Measurements from ENCODE around the gene VIPR1.

Gene VIPR1

GRCh38 chr3:42488687-42489086 is 13.8 kb upstream of the VIPR1 start:
- Histone ChIP-seq H3K27me3 (ENCODE audit: insufficient read depth, low read length) (no peaks in the 10 kb centered on the region), H3K4me1 (ENCODE audit: insufficient read depth, low read length, severe bottlenecking) (peaks cover 25% of the 10 kb centered on the region), H3K27ac (ENCODE audit: low read depth, low read length, poor library complexity, severe bottlenecking) (no peak overlapping the region), H4K20me1 (ENCODE audit: insufficient read depth, low read length) (no peaks in the 10 kb centered on the region), H3K9me3 (ENCODE audit: low read length) (no peaks in the 10 kb centered on the region), H3K4me2 (ENCODE audit: low read length) (no peak overlapping the region), H3K9me2 (ENCODE audit: low read depth, low read length) (no peaks in the 10 kb centered on the region), H3K4me3 (ENCODE audit: low read depth, low read length, poor library complexity, severe bottlenecking) (no peak overlapping the region), H3K9ac (ENCODE audit: low read length) (no peak overlapping the region), H3K36me3 (ENCODE audit: insufficient read depth, low read length) (no peaks in the 10 kb centered on the region), H3F3A (ENCODE audit: insufficient read depth, low read length) (no peaks in the 10 kb centered on the region), H3K79me2 (ENCODE audit: insufficient read depth, low read length) (no peaks in the 10 kb centered on the region), H2AFZ (ENCODE audit: low read length) (no peak overlapping the region)
- no peak for TF ChIP-seq EZH2 (IDR thresholded peaks at IDR 0.05; ENCODE audit: borderline replicate concordance, low read length)
- TF ChIP-seq CTCF (IDR thresholded peaks at IDR 0.05; ENCODE audit: low read length) = no peak

DNA sequence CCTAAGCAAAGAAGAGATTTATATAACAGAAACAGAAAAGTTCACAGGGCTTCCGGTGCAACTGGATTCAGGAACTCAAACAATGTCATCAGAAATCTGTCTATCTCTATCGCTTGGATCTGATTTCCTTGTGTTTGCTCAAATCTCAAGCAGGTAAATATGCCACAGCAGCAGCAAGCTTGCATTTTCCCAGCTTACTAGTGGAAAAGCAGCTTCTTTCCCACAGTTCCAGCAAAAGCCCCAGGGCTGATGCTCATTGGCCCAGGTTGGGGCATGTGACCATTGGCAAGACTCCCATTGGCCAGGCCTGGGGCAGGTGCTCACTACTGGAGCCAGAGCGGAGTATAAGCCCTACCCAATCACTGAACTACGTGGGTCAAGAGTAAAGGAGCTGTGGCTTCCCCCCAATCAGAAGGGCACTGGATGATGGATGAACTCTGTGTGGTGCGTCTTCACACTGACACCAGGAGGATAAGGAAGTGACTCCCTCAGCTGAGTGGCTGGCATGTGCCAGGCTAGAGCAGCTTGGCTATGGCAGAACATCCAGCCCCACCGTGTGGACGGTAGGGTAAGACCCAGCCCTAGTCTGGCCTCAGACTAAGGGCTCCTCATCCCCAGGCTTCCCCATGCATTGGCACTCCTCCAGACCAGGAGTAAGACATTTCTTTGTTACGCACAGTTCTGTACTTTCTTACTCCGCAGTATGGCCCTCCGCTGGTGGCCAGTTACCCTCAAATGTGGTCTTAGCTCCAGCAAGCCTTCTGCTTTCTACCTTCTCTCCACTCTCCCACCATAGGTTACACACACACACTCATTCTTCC is 13.1 kb upstream of the VIPR1 start:
- no peaks in the 10 kb centered on the region for H3K9me2 ChIP-seq (ENCODE audit: low read depth, low read length)
- peaks cover 25% of the 10 kb centered on the region for H3K4me1 ChIP-seq (ENCODE audit: insufficient read depth, low read length, severe bottlenecking)
- H3K27me3 ChIP-seq (ENCODE audit: insufficient read depth, low read length) = no peaks in the 10 kb centered on the region
- H3K36me3 ChIP-seq (ENCODE audit: insufficient read depth, low read length) = no peaks in the 10 kb centered on the region
- no peaks in the 10 kb centered on the region for H3F3A ChIP-seq (ENCODE audit: insufficient read depth, low read length)
- H3K27ac ChIP-seq (ENCODE audit: low read depth, low read length, poor library complexity, severe bottlenecking) = peak overlapping the region; percentile 54
- H3K9ac ChIP-seq (ENCODE audit: low read length) = no peak overlapping the region
- no peaks in the 10 kb centered on the region for H3K9me3 ChIP-seq (ENCODE audit: low read length)
- no peak for TF ChIP-seq CTCF (IDR thresholded peaks at IDR 0.05; ENCODE audit: low read length)
- no peak for TF ChIP-seq EZH2 (IDR thresholded peaks at IDR 0.05; ENCODE audit: borderline replicate concordance, low read length)
- H3K4me2 ChIP-seq (ENCODE audit: low read length) = no peak overlapping the region
- H2AFZ ChIP-seq (ENCODE audit: low read length) = no peak overlapping the region
- H3K79me2 ChIP-seq (ENCODE audit: insufficient read depth, low read length) = no peaks in the 10 kb centered on the region
- no peak overlapping the region for H3K4me3 ChIP-seq (ENCODE audit: low read depth, low read length, poor library complexity, severe bottlenecking)
- H4K20me1 ChIP-seq (ENCODE audit: insufficient read depth, low read length) = no peaks in the 10 kb centered on the region

- Histone ChIP-seq H3K9me2 (ENCODE audit: low read depth, low read length) (no peaks in the 10 kb centered on the region), H3K4me1 (ENCODE audit: insufficient read depth, low read length, severe bottlenecking) (peaks cover 25% of the 10 kb centered on the region), H3K9ac (ENCODE audit: low read length) (no peak overlapping the region), H3K4me3 (ENCODE audit: low read depth, low read length, poor library complexity, severe bottlenecking) (no peak overlapping the region), H3K4me2 (ENCODE audit: low read length) (no peak overlapping the region), H3K79me2 (ENCODE audit: insufficient read depth, low read length) (no peaks in the 10 kb centered on the region), H3K27me3 (ENCODE audit: insufficient read depth, low read length) (no peaks in the 10 kb centered on the region), H3K36me3 (ENCODE audit: insufficient read depth, low read length) (no peaks in the 10 kb centered on the region), H2AFZ (ENCODE audit: low read length) (no peak overlapping the region), H3K9me3 (ENCODE audit: low read length) (no peaks in the 10 kb centered on the region), H4K20me1 (ENCODE audit: insufficient read depth, low read length) (no peaks in the 10 kb centered on the region), H3K27ac (ENCODE audit: low read depth, low read length, poor library complexity, severe bottlenecking) (peak overlapping the region; percentile 54), H3F3A (ENCODE audit: insufficient read depth, low read length) (no peaks in the 10 kb centered on the region)
- TF ChIP-seq CTCF (IDR thresholded peaks at IDR 0.05; ENCODE audit: low read length) (no peak), EZH2 (IDR thresholded peaks at IDR 0.05; ENCODE audit: borderline replicate concordance, low read length) (no peak)
Measured at GRCh38 chr3:42489937-42490227, 12.6 kb upstream of the VIPR1 start.
